MG63 (cell line): ENCODE measurements around the gene DNAAF5. TPM values are rescaled to one million over a fixed set of nuclear protein-coding genes. Genes with fewer than 3 reads are reported as not detected.

ENCODE experiments used
- total RNA-seq: library from RNA; depleted of rRNA; stranded (reverse); fragments of >200 nt; shearing (Covaris generic); gene quantifications from 2 replicates; pipeline ENCODE4 v1.2.3, GENCODE V29; 2014; ENCODE audit warnings: low replicate concordance; rRNA removed

The DNAAF5 gene
- total RNA-seq, 1 experiment from 2014 or later, result 31.4 TPM

Other genes with a start within 250 kb of the DNAAF5 start
- 4.9 and 33.7 TPM in 2 replicates for gene PDGFA, start 206.9 kb upstream of the DNAAF5 start, total RNA-seq
- gene PRKAR1B, start 582 bp downstream of the DNAAF5 start, total RNA-seq, result 20.4 and 27.5 TPM in 2 replicates
- gene SUN1, start 105.8 kb downstream of the DNAAF5 start, total RNA-seq, result 109 and 157 TPM in 2 replicates
- 58.2 and 58.9 TPM in 2 replicates for gene GET4, start 149.9 kb downstream of the DNAAF5 start, total RNA-seq
- gene ADAP1, start 228.0 kb downstream of the DNAAF5 start, total RNA-seq, result 7.6 and 9.6 TPM in 2 replicates
- 4.4 and 10.1 TPM in 2 replicates for gene COX19, start 248.8 kb downstream of the DNAAF5 start, total RNA-seq